SK-N-SH (cell line): Measurements from ENCODE around the gene ELK1. TPM values are rescaled to one million over a fixed set of nuclear protein-coding genes. Genes with fewer than 3 reads are reported as not detected.

Experiments
- polyA plus RNA-seq, 3 experiments: library from polyadenylated mRNA; depleted of rRNA; stranded (reverse); fragments of >200 nt; gene quantifications; 2 replicates each; pipeline ENCODE4 v1.2.3, GENCODE V29; 2012
- small RNA-seq, 7 experiments: library from RNA; depleted of rRNA; stranded (forward); fragments of <200 nt; gene quantifications; one replicate each; pipeline ENCODE3, GENCODE V24; 2012

Gene ELK1
- polyA plus RNA-seq, 1 of the 3 experiments (the other 2 are of a cell fraction) = 14.6 TPM

Small RNAs within 50 kb of the gene (small RNA-seq; reads per million reads assigned to genes)
- gene MIR4769 = 0 reads per million in 7 experiments

Other genes with a start within 250 kb of the ELK1 start
- gene ZNF41, start 167.3 kb downstream of the ELK1 start, polyA plus RNA-seq (2012; rRNA removed) = 2.7 and 3.1 TPM in 2 replicates
- 43.7 and 48.6 TPM in 2 replicates for gene ARAF, start 89.4 kb downstream of the ELK1 start, polyA plus RNA-seq (2012; rRNA removed)
- 261 and 323 TPM in 2 replicates for gene TIMP1, start 68.1 kb downstream of the ELK1 start, polyA plus RNA-seq (2012; rRNA removed)
- gene SYN1, start 30.7 kb downstream of the ELK1 start, polyA plus RNA-seq (2012; rRNA removed) = 0.02 and 0.08 TPM in 2 replicates
- 0.03 and 0.19 TPM in 2 replicates for gene CFP, start 20.6 kb downstream of the ELK1 start, polyA plus RNA-seq (2012; rRNA removed)
- 169 and 205 TPM in 2 replicates for gene UXT, start 8.6 kb upstream of the ELK1 start, polyA plus RNA-seq (2012; rRNA removed)
- 3.5 and 6.0 TPM in 2 replicates for gene ZNF81, start 186.3 kb upstream of the ELK1 start, polyA plus RNA-seq (2012; rRNA removed)